Measurements from ENCODE around the gene ZFR.
"Not testable (repeated sequence)": the region's sequence is repeated elsewhere in the genome, so short reads cannot be mapped to it uniquely, and the experiment has no call there.

The ZFR gene

GRCh38 chr5:32444431-32445286, at the start of gene ZFR:
Gene ZFR, minus strand, starts transcription at chr5:32444740. Its CDS starts 82 bp downstream, at chr5:32444658.
- DNase-seq (ENCODE audit: low read depth): peak; percentile 87

GRCh38 chr5:32490972-32491557, 46.5 kb upstream of the ZFR start:
- no peak for DNase-seq (ENCODE audit: low read depth)

GRCh38 chr5:32489791-32490562, 45.4 kb upstream of the ZFR start:
- peak; percentile 83 for DNase-seq (ENCODE audit: low read depth)

- DNase-seq (ENCODE audit: low read depth): no peak
These were observed 42.9 kb upstream of the ZFR start for GRCh38 chr5:32487424-32487823.

GRCh38 chr5:32487008-32487407, 42.5 kb upstream of the ZFR start:
- no peak for DNase-seq (ENCODE audit: low read depth)

GRCh38 chr5:32482193-32482592, 37.7 kb upstream of the ZFR start:
- no peak for DNase-seq (ENCODE audit: low read depth)

GRCh38 chr5:32479096-32479495, 34.6 kb upstream of the ZFR start:
- DNase-seq (ENCODE audit: low read depth): no peak

- DNase-seq (ENCODE audit: low read depth): no peak
These were observed 32.4 kb upstream of the ZFR start for GRCh38 chr5:32476891-32477290.

- DNase-seq (ENCODE audit: low read depth): no peak
These were observed 31.0 kb upstream of the ZFR start for GRCh38 chr5:32475334-32476097.

GRCh38 chr5:32474209-32474854, 29.8 kb upstream of the ZFR start:
- DNase-seq (ENCODE audit: low read depth): no peak

GRCh38 chr5:32473072-32473471, 28.5 kb upstream of the ZFR start:
- no peak for DNase-seq (ENCODE audit: low read depth)

- DNase-seq (ENCODE audit: low read depth): peak; percentile 13
These were observed 27.2 kb upstream of the ZFR start for GRCh38 chr5:32471784-32472183.

- DNase-seq (ENCODE audit: low read depth): no peak
These were observed 20.5 kb upstream of the ZFR start for GRCh38 chr5:32465076-32465475.

- no peak for DNase-seq (ENCODE audit: low read depth)
These were observed 18.1 kb upstream of the ZFR start for GRCh38 chr5:32462618-32463017.

GRCh38 chr5:32461441-32462120, 17.0 kb upstream of the ZFR start:
- DNase-seq (ENCODE audit: low read depth): no peak

GRCh38 chr5:32460702-32461101, 16.2 kb upstream of the ZFR start:
- no peak for DNase-seq (ENCODE audit: low read depth)

GRCh38 chr5:32458880-32459495, 14.4 kb upstream of the ZFR start:
- no peak for DNase-seq (ENCODE audit: low read depth)

GRCh38 chr5:32455311-32455710, 10.8 kb upstream of the ZFR start:
- DNase-seq (ENCODE audit: low read depth): no peak

- no peak for DNase-seq (ENCODE audit: low read depth)
These were observed 10.3 kb upstream of the ZFR start for GRCh38 chr5:32454821-32455220.

GRCh38 chr5:32453916-32454315, 9.4 kb upstream of the ZFR start:
- no peak for DNase-seq (ENCODE audit: low read depth)

- DNase-seq (ENCODE audit: low read depth): not testable (repeated sequence)
These were observed 7.8 kb upstream of the ZFR start for GRCh38 chr5:32452316-32452715.

Data from fibroblast of gingiva (primary cell).